Loucy (cell line): Measurements from ENCODE around the gene ITGB6.

Source experiments
- H2AFZ ChIP-seq: fragments of 200-600 bp; sonication (generic); 2 replicates; pipeline ENCODE4 v1.6.0; 2016; ENCODE audit warnings: antibody characterized with exemption, mild to moderate bottlenecking, low read length, moderate library complexity
- H3F3A ChIP-seq: fragments of 200-600 bp; 2 replicates; pipeline ENCODE4 v1.6.0; 2016; ENCODE audit warnings: antibody characterized with exemption, low read depth, mild to moderate bottlenecking
- H3K27me3 ChIP-seq: fragments of 200-600 bp; sonication (generic); 2 replicates; pipeline ENCODE4 v1.6.1; 2014; ENCODE audit warnings: low read length, mild to moderate bottlenecking; ENCODE audit not compliant: insufficient read depth, poor library complexity, severe bottlenecking
- H3K36me3 ChIP-seq: fragments of 200-600 bp; sonication (generic); 2 replicates; pipeline ENCODE4 v1.6.1; 2016; ENCODE audit warnings: low read length; ENCODE audit not compliant: insufficient read depth
- H3K4me1 ChIP-seq: fragments of 200-600 bp; sonication (generic); 2 replicates; pipeline ENCODE4 v1.5.1; 2014; ENCODE audit warnings: low read length, mild to moderate bottlenecking; ENCODE audit not compliant: insufficient read depth, poor library complexity, severe bottlenecking
- H3K4me2 ChIP-seq: fragments of 200-600 bp; sonication (generic); 2 replicates; pipeline ENCODE4 v1.6.0; 2014; ENCODE audit warnings: antibody characterized with exemption, low read length, low read depth, mild to moderate bottlenecking; ENCODE audit not compliant: poor library complexity, severe bottlenecking
- H3K4me3 ChIP-seq: fragments of 200-600 bp; sonication (generic); 2 replicates; pipeline ENCODE4 v1.5.1; 2014; ENCODE audit warnings: low read length, mild to moderate bottlenecking, mixed read lengths; ENCODE audit not compliant: poor library complexity, severe bottlenecking
- H3K79me2 ChIP-seq: fragments of 200-600 bp; sonication (generic); 2 replicates; pipeline ENCODE4 v1.6.1; 2014; ENCODE audit warnings: low read length; ENCODE audit not compliant: insufficient read depth
- H3K9ac ChIP-seq: fragments of 200-600 bp; sonication (generic); 2 replicates; pipeline ENCODE4 v1.6.0; 2014; ENCODE audit warnings: mild to moderate bottlenecking, low read depth, low read length, moderate library complexity; ENCODE audit not compliant: poor library complexity, severe bottlenecking
- H3K9me2 ChIP-seq: fragments of 200-600 bp; sonication (generic); replicated peaks from 2 replicates; pipeline ENCODE4 v1.6.1; 2016; ENCODE audit warnings: low read depth, low read length, mixed read lengths
- H3K9me3 ChIP-seq: fragments of 200-600 bp; sonication (generic); 2 replicates; pipeline ENCODE4 v1.6.1; 2014; ENCODE audit warnings: mild to moderate bottlenecking, antibody characterized with exemption, low read length, low read depth; ENCODE audit not compliant: insufficient read depth
- H4K20me1 ChIP-seq: fragments of 200-600 bp; sonication (generic); 2 replicates; pipeline ENCODE4 v1.6.0; 2014; ENCODE audit warnings: antibody characterized with exemption, low read length, mild to moderate bottlenecking; ENCODE audit not compliant: insufficient read depth, poor library complexity, severe bottlenecking
- EZH2phosphoT487 ChIP-seq: fragments of 200-600 bp; IDR thresholded peaks from 2 replicates; pipeline ENCODE4 v1.6.1; 2018; ENCODE audit warnings: antibody characterized with exemption, mild to moderate bottlenecking, moderate library complexity, borderline replicate concordance
- TF ChIP-seq, protein P1 (sequence below): fragments of 200-600 bp; sonication (generic); conservative IDR thresholded peaks from 2 replicates; pipeline ENCODE4 v1.5.1; 2014; ENCODE audit warnings: mild to moderate bottlenecking, antibody characterized with exemption, low read length

ITGB6 gene

DNA sequence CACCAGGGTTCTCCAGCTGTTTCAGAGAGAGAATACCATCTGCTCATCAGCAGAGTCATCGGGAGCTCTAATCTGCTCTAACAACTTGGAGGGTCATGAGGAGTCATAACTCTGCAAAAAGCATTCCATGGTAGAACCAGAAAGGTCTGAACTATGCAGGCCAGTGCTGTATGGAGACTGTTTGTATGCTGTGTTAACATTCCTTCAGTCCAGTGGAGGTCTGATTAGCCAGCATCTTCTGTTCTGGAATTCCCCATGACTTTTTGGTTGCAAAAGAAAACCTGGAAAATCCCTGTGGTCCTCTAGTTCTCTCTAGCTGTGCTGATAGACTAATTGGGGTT, 9.4 kb upstream of the ITGB6 start:
- no peak overlapping the region for H3K4me3 ChIP-seq
- no peak for TF ChIP-seq EZH2phosphoT487
- TF ChIP-seq, protein P1, sequence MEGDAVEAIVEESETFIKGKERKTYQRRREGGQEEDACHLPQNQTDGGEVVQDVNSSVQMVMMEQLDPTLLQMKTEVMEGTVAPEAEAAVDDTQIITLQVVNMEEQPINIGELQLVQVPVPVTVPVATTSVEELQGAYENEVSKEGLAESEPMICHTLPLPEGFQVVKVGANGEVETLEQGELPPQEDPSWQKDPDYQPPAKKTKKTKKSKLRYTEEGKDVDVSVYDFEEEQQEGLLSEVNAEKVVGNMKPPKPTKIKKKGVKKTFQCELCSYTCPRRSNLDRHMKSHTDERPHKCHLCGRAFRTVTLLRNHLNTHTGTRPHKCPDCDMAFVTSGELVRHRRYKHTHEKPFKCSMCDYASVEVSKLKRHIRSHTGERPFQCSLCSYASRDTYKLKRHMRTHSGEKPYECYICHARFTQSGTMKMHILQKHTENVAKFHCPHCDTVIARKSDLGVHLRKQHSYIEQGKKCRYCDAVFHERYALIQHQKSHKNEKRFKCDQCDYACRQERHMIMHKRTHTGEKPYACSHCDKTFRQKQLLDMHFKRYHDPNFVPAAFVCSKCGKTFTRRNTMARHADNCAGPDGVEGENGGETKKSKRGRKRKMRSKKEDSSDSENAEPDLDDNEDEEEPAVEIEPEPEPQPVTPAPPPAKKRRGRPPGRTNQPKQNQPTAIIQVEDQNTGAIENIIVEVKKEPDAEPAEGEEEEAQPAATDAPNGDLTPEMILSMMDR = no peak
- peaks cover 4% of the 10 kb centered on the region; the same call in 1 of the 2 replicates for H3K9me3 ChIP-seq
- H3K9ac ChIP-seq = no peak overlapping the region
- no peaks in the 10 kb centered on the region for H3K9me2 ChIP-seq
- H4K20me1 ChIP-seq = no peaks in the 10 kb centered on the region
- H2AFZ ChIP-seq = no peak overlapping the region
- H3K4me2 ChIP-seq = no peak overlapping the region
- H3K36me3 ChIP-seq = no peaks in the 10 kb centered on the region
- H3K27me3 ChIP-seq = no peaks in the 10 kb centered on the region
- no peaks in the 10 kb centered on the region for H3K79me2 ChIP-seq
- peaks cover 37% of the 10 kb centered on the region for H3K4me1 ChIP-seq
- H3F3A ChIP-seq = no peaks in the 10 kb centered on the region

DNA sequence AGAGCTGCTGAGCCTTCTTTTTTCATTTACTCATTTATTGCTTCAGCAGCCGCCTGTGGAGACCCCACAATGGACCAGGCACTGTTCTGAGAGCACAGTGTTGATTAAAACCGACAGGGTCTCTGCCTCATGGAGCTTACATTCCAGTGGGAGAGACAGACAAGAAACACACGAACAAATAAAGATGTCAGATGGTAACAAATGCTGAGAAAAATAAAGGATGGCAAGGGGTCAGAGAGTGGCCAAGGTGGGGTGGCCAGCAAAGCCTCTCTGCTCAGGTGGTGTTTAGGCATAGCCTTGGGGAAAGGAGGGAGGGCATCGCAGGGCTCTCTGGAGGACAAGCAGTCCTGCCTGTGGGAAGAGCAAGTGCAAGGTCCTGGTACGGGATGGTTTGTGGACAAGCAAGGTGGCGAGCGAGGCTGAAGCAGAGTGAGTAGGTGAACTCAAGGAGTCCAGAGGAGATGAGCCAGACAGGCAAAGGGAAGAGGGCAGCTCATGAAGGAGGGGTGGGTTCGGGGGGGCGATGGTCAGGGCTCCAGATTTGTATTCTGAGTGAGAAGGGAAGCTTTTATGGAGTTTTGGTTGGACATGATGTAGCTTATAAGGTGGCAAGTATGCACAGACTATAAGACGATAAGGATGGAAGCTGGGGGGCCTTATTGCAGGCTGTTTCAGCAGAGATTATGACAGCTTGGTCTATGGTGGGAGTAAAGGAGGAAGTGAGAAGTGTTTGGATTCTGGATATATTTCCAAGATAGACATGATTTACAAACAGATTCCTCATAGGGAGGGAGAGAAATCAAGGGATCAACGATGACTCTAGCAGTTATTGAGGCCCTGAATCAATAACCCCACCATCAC, 8.8 kb upstream of the ITGB6 start:
- no peak overlapping the region for H3K4me2 ChIP-seq
- TF ChIP-seq EZH2phosphoT487 = no peak
- TF ChIP-seq, protein P1 = no peak
- 0 out of 2 replicates have a peak overlapping the region, but pooled peaks have one; percentile 18 for H2AFZ ChIP-seq
- no peaks in the 10 kb centered on the region for H3F3A ChIP-seq
- peaks cover 34% of the 10 kb centered on the region for H3K4me1 ChIP-seq
- no peaks in the 10 kb centered on the region for H4K20me1 ChIP-seq
- H3K4me3 ChIP-seq = no peak overlapping the region
- H3K27me3 ChIP-seq = no peaks in the 10 kb centered on the region
- H3K79me2 ChIP-seq = no peaks in the 10 kb centered on the region
- H3K9me2 ChIP-seq = no peaks in the 10 kb centered on the region
- no peaks in the 10 kb centered on the region for H3K36me3 ChIP-seq
- H3K9ac ChIP-seq = no peak overlapping the region
- peaks cover 4% of the 10 kb centered on the region; the same call in 1 of the 2 replicates for H3K9me3 ChIP-seq

DNA sequence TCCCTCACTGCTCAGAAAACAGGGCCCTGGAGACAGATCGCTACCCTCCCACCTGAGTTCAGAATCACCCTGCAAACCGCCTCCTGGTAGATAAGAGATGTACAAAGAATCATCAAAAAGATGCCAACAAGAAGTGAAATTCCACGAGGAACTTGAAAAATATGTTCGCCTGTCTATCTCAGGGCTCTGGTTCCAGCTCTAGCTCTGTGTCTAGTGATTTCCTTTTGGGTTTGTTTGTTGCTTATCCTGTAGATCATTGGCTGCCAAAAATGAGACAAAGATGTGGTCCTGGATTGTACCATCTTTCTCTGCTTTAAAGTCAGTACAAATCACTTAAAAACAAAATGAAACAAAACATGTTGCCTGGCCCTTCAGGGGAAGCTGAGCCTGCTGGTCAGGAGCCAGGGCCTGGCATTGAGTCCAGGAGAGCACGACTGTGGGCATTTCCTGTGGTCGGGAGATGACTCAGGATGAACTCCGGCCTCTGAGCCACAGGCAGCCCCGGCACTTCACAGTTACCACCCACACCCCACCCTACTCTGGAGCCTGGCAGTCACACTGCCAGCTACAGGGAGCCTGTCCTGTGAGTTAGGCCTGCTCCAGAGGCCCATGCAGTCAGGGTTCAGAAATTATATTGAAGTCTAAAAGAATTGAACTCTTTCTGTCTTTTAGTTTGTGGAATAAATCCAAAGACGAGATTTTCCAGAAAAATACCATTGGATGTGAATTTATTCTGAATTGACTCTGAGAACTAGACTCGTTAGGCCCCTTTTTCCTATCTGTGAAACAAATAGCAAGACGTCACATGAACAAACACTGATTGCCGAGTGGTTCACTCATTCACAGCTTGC, 8.0 kb upstream of the ITGB6 start:
- H3K4me2 ChIP-seq = peak overlapping the region; percentile 1
- H3K4me1 ChIP-seq = peaks cover 30% of the 10 kb centered on the region
- no peak for TF ChIP-seq EZH2phosphoT487
- TF ChIP-seq, protein P1 = no peak
- H3F3A ChIP-seq = no peaks in the 10 kb centered on the region
- H3K9ac ChIP-seq = peak overlapping the region; percentile 8
- no peaks in the 10 kb centered on the region for H3K36me3 ChIP-seq
- H3K9me3 ChIP-seq = peaks cover 4% of the 10 kb centered on the region; the same call in 1 of the 2 replicates
- H3K79me2 ChIP-seq = no peaks in the 10 kb centered on the region
- H2AFZ ChIP-seq = peak overlapping the region; percentile 18; the same call in 1 of the 2 replicates
- no peaks in the 10 kb centered on the region for H3K27me3 ChIP-seq
- H4K20me1 ChIP-seq = no peaks in the 10 kb centered on the region
- no peaks in the 10 kb centered on the region for H3K9me2 ChIP-seq
- H3K4me3 ChIP-seq = no peak overlapping the region
